ENCODE data around the gene ARID1B. TPM values are rescaled to one million over a fixed set of nuclear protein-coding genes. Genes with fewer than 3 reads are reported as not detected.
"Not testable (repeated sequence)": the region's sequence is repeated elsewhere in the genome, so short reads cannot be mapped to it uniquely, and the experiment has no call there.

ARID1B gene
- polyA plus RNA-seq, 4 donors = 7.3 to 43.5 (median 17.0) TPM

- DNase-seq (no peak), FAIRE-seq (no peak)
- H3K4me3 ChIP-seq (ENCODE audit: low read depth in 1 of 3, low read length in 3 of 3) = no peak overlapping the region
- WGBS, 3 donors = 78 to 89% (median 86%) methylated on average over 17 of the region's 17 CpGs
- no peaks in the 10 kb centered on the region for H3K27me3 ChIP-seq (ENCODE audit: control insufficient read depth in 3 of 3, insufficient read depth in 3 of 3, low read length in 3 of 3)
- peaks cover 0 to 4% (median 0%) of the 10 kb centered on the region in 3 donors for H3K4me1 ChIP-seq (ENCODE audit: control insufficient read depth in 3 of 3, insufficient read depth in 2 of 3, low read depth in 1 of 3, low read length in 2 of 3)
- no peaks in the 10 kb centered on the region for H3K9me3 ChIP-seq (ENCODE audit: control insufficient read depth in 2 of 2, insufficient read depth in 1 of 2, low read depth in 1 of 2, low read length in 1 of 2)
- H3K27ac ChIP-seq (ENCODE audit: low read depth in 1 of 3, low read length in 2 of 3) = peak overlapping the region in 1 of 3 donors; percentile 5
- peaks cover 7 to 43% (median 9%) of the 10 kb centered on the region in 3 donors for H3K36me3 ChIP-seq (ENCODE audit: control insufficient read depth in 3 of 3, insufficient read depth in 2 of 3, low read depth in 1 of 3, low read length in 3 of 3)
These were observed 367.0 kb downstream of the ARID1B start for GRCh38 chr6:157143890-157144798.

- Histone ChIP-seq H3K27me3 (ENCODE audit: control insufficient read depth in 3 of 3, insufficient read depth in 3 of 3, low read length in 3 of 3) (no peaks in the 10 kb centered on the region), H3K36me3 (ENCODE audit: control insufficient read depth in 3 of 3, insufficient read depth in 2 of 3, low read depth in 1 of 3, low read length in 3 of 3) (peaks cover 7 to 36% (median 9%) of the 10 kb centered on the region in 3 donors), H3K4me1 (ENCODE audit: control insufficient read depth in 3 of 3, insufficient read depth in 2 of 3, low read depth in 1 of 3, low read length in 2 of 3) (peaks cover 0 to 4% (median 0%) of the 10 kb centered on the region in 3 donors), H3K4me3 (ENCODE audit: low read depth in 1 of 3, low read length in 3 of 3) (no peak overlapping the region), H3K27ac (ENCODE audit: low read depth in 1 of 3, low read length in 2 of 3) (no peak overlapping the region), H3K9me3 (ENCODE audit: control insufficient read depth in 2 of 2, insufficient read depth in 1 of 2, low read depth in 1 of 2, low read length in 1 of 2) (no peaks in the 10 kb centered on the region)
- FAIRE-seq (no peak), DNase-seq (no peak)
- 81 to 91% (median 88%) methylated on average over 19 of the region's 19 CpGs for WGBS, 3 donors
These were observed 367.8 kb downstream of the ARID1B start for GRCh38 chr6:157144859-157145568.

- no peak overlapping the region for H3K27ac ChIP-seq (ENCODE audit: low read depth in 1 of 3, low read length in 2 of 3)
- 76 to 89% (median 80%) methylated on average over 6 of the region's 6 CpGs for WGBS, 3 donors
- DNase-seq (peak in 1 of 2 donors; percentile 23), FAIRE-seq (no peak)
- H3K4me1 ChIP-seq (ENCODE audit: control insufficient read depth in 3 of 3, insufficient read depth in 2 of 3, low read depth in 1 of 3, low read length in 2 of 3) = peaks cover 0 to 4% (median 0%) of the 10 kb centered on the region in 3 donors
- H3K4me3 ChIP-seq (ENCODE audit: low read depth in 1 of 3, low read length in 3 of 3) = no peak overlapping the region
- H3K27me3 ChIP-seq (ENCODE audit: control insufficient read depth in 3 of 3, insufficient read depth in 3 of 3, low read length in 3 of 3) = no peaks in the 10 kb centered on the region
- H3K9me3 ChIP-seq (ENCODE audit: control insufficient read depth in 2 of 2, insufficient read depth in 1 of 2, low read depth in 1 of 2, low read length in 1 of 2) = no peaks in the 10 kb centered on the region
- H3K36me3 ChIP-seq (ENCODE audit: control insufficient read depth in 3 of 3, insufficient read depth in 2 of 3, low read depth in 1 of 3, low read length in 3 of 3) = peaks cover 7 to 37% (median 11%) of the 10 kb centered on the region in 3 donors
These were observed 368.6 kb downstream of the ARID1B start for GRCh38 chr6:157145656-157146285.

- not testable (repeated sequence) for H3K4me1 ChIP-seq (ENCODE audit: control insufficient read depth in 3 of 3, insufficient read depth in 2 of 3, low read depth in 1 of 3, low read length in 2 of 3); FAIRE-seq; H3K9me3 ChIP-seq (ENCODE audit: control insufficient read depth in 2 of 2, insufficient read depth in 1 of 2, low read depth in 1 of 2, low read length in 1 of 2); H3K27ac ChIP-seq (ENCODE audit: low read depth in 1 of 3, low read length in 2 of 3); H3K4me3 ChIP-seq (ENCODE audit: low read depth in 1 of 3, low read length in 3 of 3); DNase-seq; H3K27me3 ChIP-seq (ENCODE audit: control insufficient read depth in 3 of 3, insufficient read depth in 3 of 3, low read length in 3 of 3)
- peaks cover 2 to 37% (median 11%) of the 10 kb centered on the region in 3 donors for H3K36me3 ChIP-seq (ENCODE audit: control insufficient read depth in 3 of 3, insufficient read depth in 2 of 3, low read depth in 1 of 3, low read length in 3 of 3)
- WGBS, 3 donors = 95 to 96% (median 96%) methylated on average over 61 to 70 of the region's 74 CpGs
These were observed 370.2 kb downstream of the ARID1B start for GRCh38 chr6:157147054-157148026.

GRCh38 chr6:157148391-157149323, 371.5 kb downstream of the ARID1B start:
- peak overlapping the region in 1 of 3 donors; percentile 11 for H3K27ac ChIP-seq (ENCODE audit: low read depth in 1 of 3, low read length in 2 of 3)
- no peak for DNase-seq
- no peaks in the 10 kb centered on the region for H3K27me3 ChIP-seq (ENCODE audit: control insufficient read depth in 3 of 3, insufficient read depth in 3 of 3, low read length in 3 of 3)
- H3K4me1 ChIP-seq (ENCODE audit: control insufficient read depth in 3 of 3, insufficient read depth in 2 of 3, low read depth in 1 of 3, low read length in 2 of 3) = peaks cover 0 to 4% (median 0%) of the 10 kb centered on the region in 3 donors
- FAIRE-seq = no peak
- no peaks in the 10 kb centered on the region for H3K9me3 ChIP-seq (ENCODE audit: control insufficient read depth in 2 of 2, insufficient read depth in 1 of 2, low read depth in 1 of 2, low read length in 1 of 2)
- no peak overlapping the region for H3K4me3 ChIP-seq (ENCODE audit: low read depth in 1 of 3, low read length in 3 of 3)
- H3K36me3 ChIP-seq (ENCODE audit: control insufficient read depth in 3 of 3, insufficient read depth in 2 of 3, low read depth in 1 of 3, low read length in 3 of 3) = peaks cover under 1 to 37% (median 11%) of the 10 kb centered on the region in 3 donors
- 84 to 93% (median 89%) methylated on average over 25 of the region's 25 CpGs for WGBS, 3 donors

GRCh38 chr6:157150076-157150475, 372.9 kb downstream of the ARID1B start:
- 95 to 99% (median 99%) methylated on average over 6 of the region's 6 CpGs for WGBS, 3 donors
- Histone ChIP-seq H3K4me3 (ENCODE audit: low read depth in 1 of 3, low read length in 3 of 3) (no peak overlapping the region), H3K9me3 (ENCODE audit: control insufficient read depth in 2 of 2, insufficient read depth in 1 of 2, low read depth in 1 of 2, low read length in 1 of 2) (no peaks in the 10 kb centered on the region), H3K27ac (ENCODE audit: low read depth in 1 of 3, low read length in 2 of 3) (no peak overlapping the region), H3K36me3 (ENCODE audit: control insufficient read depth in 3 of 3, insufficient read depth in 2 of 3, low read depth in 1 of 3, low read length in 3 of 3) (peaks cover 6 to 33% (median 11%) of the 10 kb centered on the region in 3 donors), H3K27me3 (ENCODE audit: control insufficient read depth in 3 of 3, insufficient read depth in 3 of 3, low read length in 3 of 3) (no peaks in the 10 kb centered on the region), H3K4me1 (ENCODE audit: control insufficient read depth in 3 of 3, insufficient read depth in 2 of 3, low read depth in 1 of 3, low read length in 2 of 3) (no peaks in the 10 kb centered on the region)
- DNase-seq (no peak), FAIRE-seq (no peak)

- no peak for FAIRE-seq
- Histone ChIP-seq H3K36me3 (ENCODE audit: control insufficient read depth in 3 of 3, insufficient read depth in 2 of 3, low read depth in 1 of 3, low read length in 3 of 3) (peaks cover 6 to 28% (median 10%) of the 10 kb centered on the region in 3 donors), H3K9me3 (ENCODE audit: control insufficient read depth in 2 of 2, insufficient read depth in 1 of 2, low read depth in 1 of 2, low read length in 1 of 2) (no peaks in the 10 kb centered on the region), H3K4me1 (ENCODE audit: control insufficient read depth in 3 of 3, insufficient read depth in 2 of 3, low read depth in 1 of 3, low read length in 2 of 3) (no peaks in the 10 kb centered on the region), H3K27me3 (ENCODE audit: control insufficient read depth in 3 of 3, insufficient read depth in 3 of 3, low read length in 3 of 3) (no peaks in the 10 kb centered on the region), H3K4me3 (ENCODE audit: low read depth in 1 of 3, low read length in 3 of 3) (no peak overlapping the region), H3K27ac (ENCODE audit: low read depth in 1 of 3, low read length in 2 of 3) (no peak overlapping the region)
- 93 to 96% (median 94%) methylated on average over 11 of the region's 11 CpGs for WGBS, 3 donors
- no peak for DNase-seq
These were observed 373.9 kb downstream of the ARID1B start for GRCh38 chr6:157151029-157151428.

Data from small intestine (tissue), 7 donors.